Neural cell (in vitro differentiated cells): Measurements from ENCODE around the gene CD58. TPM values are rescaled to one million over a fixed set of nuclear protein-coding genes. Genes with fewer than 3 reads are reported as not detected.

ENCODE experiments used
- H2AFZ ChIP-seq: fragments of 200-600, 300-800 bp; sonication (generic), shearing (Covaris generic); 2 replicates; pipeline ENCODE4 v1.6.0; 2014; ENCODE audit warnings: low read depth, mild to moderate bottlenecking, antibody characterized with exemption, low read length, moderate library complexity
- H3F3A ChIP-seq: fragments of 200-600 bp; shearing (Covaris generic); 2 replicates; pipeline ENCODE4 v1.6.1; 2016; ENCODE audit warnings: mild to moderate bottlenecking, moderate library complexity, mixed read lengths, antibody characterized with exemption, low read length; ENCODE audit not compliant: insufficient read depth, poor library complexity, severe bottlenecking
- H3K27ac ChIP-seq: fragments of 200-600, 300-800 bp; sonication (generic), shearing (Covaris generic); 2 replicates; pipeline ENCODE4 v1.5.1; 2014; ENCODE audit warnings: mild to moderate bottlenecking, low read length, moderate library complexity
- H3K27me3 ChIP-seq: fragments of 300-800, 200-600 bp; sonication (generic), shearing (Covaris generic); 2 replicates; pipeline ENCODE4 v1.6.0; 2014; ENCODE audit warnings: mild to moderate bottlenecking, low read depth, low read length, moderate library complexity; ENCODE audit not compliant: insufficient read depth
- H3K36me3 ChIP-seq: fragments of 300-800, 200-600 bp; sonication (generic), shearing (Covaris generic); 2 replicates; pipeline ENCODE4 v1.5.1; 2014; ENCODE audit warnings: mild to moderate bottlenecking, antibody characterized with exemption, low read length, moderate library complexity; ENCODE audit not compliant: insufficient read depth
- H3K4me2 ChIP-seq: fragments of 300-800, 200-600 bp; sonication (generic), shearing (Covaris generic); 2 replicates; pipeline ENCODE4 v1.6.0; 2014; ENCODE audit warnings: mild to moderate bottlenecking, low read length
- H3K4me3 ChIP-seq: fragments of 300-800, 200-600 bp; sonication (generic), shearing (Covaris generic); 2 replicates; pipeline ENCODE4 v1.5.1; 2014; ENCODE audit warnings: mild to moderate bottlenecking, low read length, moderate library complexity
- H3K79me2 ChIP-seq: fragments of 200-600 bp; shearing (Covaris generic); replicated peaks from 2 replicates; pipeline ENCODE4 v1.6.0; 2014; ENCODE audit warnings: mild to moderate bottlenecking, low read length, moderate library complexity; ENCODE audit not compliant: insufficient read depth
- H3K9ac ChIP-seq: fragments of 300-800, 200-600 bp; sonication (generic), shearing (Covaris generic); 2 replicates; pipeline ENCODE4 v1.6.1; 2016; ENCODE audit warnings: mild to moderate bottlenecking, low read length, mixed read lengths
- H3K9me2 ChIP-seq: fragments of 200-600 bp; shearing (Covaris generic); 2 replicates; pipeline ENCODE4 v1.6.1; 2016; ENCODE audit warnings: mild to moderate bottlenecking, low read length, mixed read lengths; ENCODE audit not compliant: insufficient read depth
- H3K9me3 ChIP-seq: fragments of 200-600, 300-800 bp; sonication (generic), shearing (Covaris generic); 2 replicates; pipeline ENCODE4 v1.6.1; 2016; ENCODE audit warnings: mild to moderate bottlenecking, mixed run types, low read length, moderate library complexity, mixed read lengths
- H4K20me1 ChIP-seq: fragments of 200-600 bp; shearing (Covaris generic); 2 replicates; pipeline ENCODE4 v1.6.1; 2016; ENCODE audit warnings: mild to moderate bottlenecking, mixed run types; ENCODE audit not compliant: insufficient read depth
- CTCF ChIP-seq: fragments of 450-650 bp; IDR thresholded peaks from 2 replicates; pipeline ENCODE4 v1.5.1; 2014; ENCODE audit warnings: antibody characterized with exemption, mild to moderate bottlenecking, moderate library complexity; ENCODE audit not compliant: poor library complexity, severe bottlenecking
- EP300 ChIP-seq: fragments of 450-650 bp; conservative IDR thresholded peaks from 2 replicates; pipeline ENCODE4 v1.6.1; 2014; ENCODE audit warnings: antibody characterized with exemption, mild to moderate bottlenecking, moderate library complexity; ENCODE audit not compliant: poor library complexity, severe bottlenecking
- EZH2 ChIP-seq: fragments of 200-600, 300-800 bp; shearing (Covaris generic), sonication (generic); IDR thresholded peaks from 2 replicates; pipeline ENCODE4 v1.6.1; 2014; ENCODE audit warnings: antibody characterized with exemption, low read length, borderline replicate concordance, mild to moderate bottlenecking; ENCODE audit not compliant: insufficient read depth, poor library complexity, severe bottlenecking
- MXI1 ChIP-seq: fragments of 450-650 bp; conservative IDR thresholded peaks from 2 replicates; pipeline ENCODE4 v1.6.1; 2014; ENCODE audit warnings: antibody characterized with exemption, mild to moderate bottlenecking; ENCODE audit not compliant: poor library complexity, severe bottlenecking
- POLR2AphosphoS5 ChIP-seq: IDR thresholded peaks from 2 replicates; pipeline ENCODE4 v1.6.1; 2012
- RAD21 ChIP-seq: fragments of 450-650 bp; conservative IDR thresholded peaks from 2 replicates; pipeline ENCODE4 v1.6.1; 2014; ENCODE audit warnings: antibody characterized with exemption, mild to moderate bottlenecking, moderate library complexity
- REST ChIP-seq: IDR thresholded peaks from 2 replicates; pipeline ENCODE4 v1.6.1; 2012; ENCODE audit warnings: borderline replicate concordance
- SMC3 ChIP-seq: fragments of 450-650 bp; conservative IDR thresholded peaks from 2 replicates; pipeline ENCODE4 v1.6.1; 2014; ENCODE audit warnings: antibody characterized with exemption, mild to moderate bottlenecking, moderate library complexity; ENCODE audit not compliant: poor library complexity
- TAF1 ChIP-seq: IDR thresholded peaks from 2 replicates; pipeline ENCODE4 v1.6.1; 2012; ENCODE audit warnings: low read depth
- polyA plus RNA-seq: library from polyadenylated mRNA; depleted of rRNA; stranded (reverse); fragments of >200 nt; gene quantifications from 2 replicates; pipeline ENCODE4 v1.2.3, GENCODE V29; 2014

CD58 gene
- polyA plus RNA-seq, 1 donor from 2014 or later, result 1.8 TPM

- H3K4me2 ChIP-seq, result no peak overlapping the region
- no peak overlapping the region for H3K9ac ChIP-seq
Measured at GRCh38 chr1:116515702-116516101, 55.1 kb downstream of the CD58 start.

GRCh38 chr1:116514708-116515525 is 55.9 kb downstream of the CD58 start:
- Histone ChIP-seq H3F3A (no peaks in the 10 kb centered on the region), H3K36me3 (no peaks in the 10 kb centered on the region), H3K9me3 (no peaks in the 10 kb centered on the region), H3K9ac (no peak overlapping the region), H3K4me3 (no peak overlapping the region), H3K79me2 (no peaks in the 10 kb centered on the region), H3K9me2 (no peaks in the 10 kb centered on the region), H3K4me2 (no peak overlapping the region), H2AFZ (no peak overlapping the region), H3K27ac (no peak overlapping the region), H3K27me3 (no peaks in the 10 kb centered on the region), H4K20me1 (no peaks in the 10 kb centered on the region)
- TF ChIP-seq RAD21 (no peak), EP300 (no peak), POLR2AphosphoS5 (no peak)

More at GRCh38 chr1:116515702-116516101, 55.1 kb downstream of the CD58 start:
- no peaks in the 10 kb centered on the region for H3K36me3 ChIP-seq
- H3K27ac ChIP-seq, result no peak overlapping the region
- no peak for TF ChIP-seq TAF1
- no peak for TF ChIP-seq RAD21
- TF ChIP-seq REST, result no peak
- TF ChIP-seq POLR2AphosphoS5, result no peak
- H4K20me1 ChIP-seq, result no peaks in the 10 kb centered on the region
- H3K4me3 ChIP-seq, result no peak overlapping the region
- H3F3A ChIP-seq, result no peaks in the 10 kb centered on the region
- no peaks in the 10 kb centered on the region for H3K9me3 ChIP-seq
- H3K27me3 ChIP-seq, result no peaks in the 10 kb centered on the region
- H2AFZ ChIP-seq, result no peak overlapping the region
- H3K79me2 ChIP-seq, result no peaks in the 10 kb centered on the region
- no peaks in the 10 kb centered on the region for H3K9me2 ChIP-seq

GRCh38 chr1:116513956-116514355 is 56.9 kb downstream of the CD58 start:
- TF ChIP-seq EZH2 (no peak), RAD21 (no peak), REST (no peak), POLR2AphosphoS5 (no peak), SMC3 (no peak), EP300 (no peak), CTCF (no peak), TAF1 (no peak), MXI1 (no peak)
- Histone ChIP-seq H3K9ac (no peak overlapping the region), H3F3A (no peaks in the 10 kb centered on the region)

More at GRCh38 chr1:116513956-116514355, 56.9 kb downstream of the CD58 start:
- no peak overlapping the region for H3K4me3 ChIP-seq
- H3K36me3 ChIP-seq, result no peaks in the 10 kb centered on the region
- H3K79me2 ChIP-seq, result no peaks in the 10 kb centered on the region
- no peak overlapping the region for H2AFZ ChIP-seq
- no peak overlapping the region for H3K4me2 ChIP-seq
- H3K27ac ChIP-seq, result no peak overlapping the region
- no peaks in the 10 kb centered on the region for H4K20me1 ChIP-seq
- no peaks in the 10 kb centered on the region for H3K9me2 ChIP-seq
- no peaks in the 10 kb centered on the region for H3K27me3 ChIP-seq
- no peaks in the 10 kb centered on the region for H3K9me3 ChIP-seq
